ENCODE measurements around the gene ODAD2. TPM values are rescaled to one million over a fixed set of nuclear protein-coding genes. Genes with fewer than 3 reads are reported as not detected.

The ODAD2 gene
- total RNA-seq, 2 donors from 2014 or later: 0.66 TPM; not detected in 1

GRCh38 chr10:27815846-27816245 lies 183.0 kb downstream of the ODAD2 start:
- TF ChIP-seq CTCF (IDR thresholded peaks at IDR 0.05) (no peak), POLR2A (IDR thresholded peaks at IDR 0.05) (no peak)
- no peaks in the 10 kb centered on the region for H3K9me3 ChIP-seq
- H3K36me3 ChIP-seq (replicated peaks in 1 of 2; ENCODE audit: insufficient read depth in 1 of 2, low read depth in 2 of 2): no peaks in the 10 kb centered on the region
- no peak for DNase-seq
- no peaks in the 10 kb centered on the region for H3K27me3 ChIP-seq
- intact Hi-C loops (cut with DNase I): no loop called here
- WGBS, 2 donors: 76 to 89% methylated on average over 2 of the region's 2 CpGs
- no peak for ATAC-seq
- H3K4me3 ChIP-seq: no peak overlapping the region
- peaks cover 12% of the 10 kb centered on the region for H3K4me1 ChIP-seq
- H3K27ac ChIP-seq: no peak overlapping the region

- Histone ChIP-seq H3K4me3 (no peak overlapping the region), H3K36me3 (replicated peaks in 1 of 2; ENCODE audit: insufficient read depth in 1 of 2, low read depth in 2 of 2) (no peaks in the 10 kb centered on the region), H3K9me3 (no peaks in the 10 kb centered on the region), H3K27ac (no peak overlapping the region), H3K27me3 (no peaks in the 10 kb centered on the region), H3K4me1 (peaks cover 7% of the 10 kb centered on the region)
- DNase-seq: no peak
- 53 to 62% methylated on average over 3 of the region's 3 CpGs for WGBS, 2 donors
- intact Hi-C loops (cut with DNase I): no loop called here
- TF ChIP-seq CTCF (IDR thresholded peaks at IDR 0.05): no peak
- TF ChIP-seq POLR2A (IDR thresholded peaks at IDR 0.05): no peak
- ATAC-seq: no peak
Measured at GRCh38 chr10:27815261-27815660, 183.6 kb downstream of the ODAD2 start.

GRCh38 chr10:27805180-27805579 lies 193.7 kb downstream of the ODAD2 start:
- Histone ChIP-seq H3K36me3 (replicated peaks in 1 of 2; ENCODE audit: insufficient read depth in 1 of 2, low read depth in 2 of 2) (no peaks in the 10 kb centered on the region), H3K9me3 (no peaks in the 10 kb centered on the region), H3K4me3 (no peak overlapping the region), H3K27ac (no peak overlapping the region), H3K4me1 (no peaks in the 10 kb centered on the region), H3K27me3 (no peaks in the 10 kb centered on the region)
- DNase-seq (no peak), ATAC-seq (no peak)
- TF ChIP-seq POLR2A (IDR thresholded peaks at IDR 0.05): no peak
- no peak for TF ChIP-seq CTCF (IDR thresholded peaks at IDR 0.05)
- WGBS, 2 donors: 58 to 74% methylated on average over 4 of the region's 4 CpGs
- intact Hi-C loops (cut with DNase I): no loop called here

GRCh38 chr10:27804136-27804535 lies 194.7 kb downstream of the ODAD2 start:
- TF ChIP-seq POLR2A (IDR thresholded peaks at IDR 0.05) (no peak), CTCF (IDR thresholded peaks at IDR 0.05) (no peak)
- no peak for DNase-seq
- H3K36me3 ChIP-seq (replicated peaks in 1 of 2; ENCODE audit: insufficient read depth in 1 of 2, low read depth in 2 of 2): no peaks in the 10 kb centered on the region
- H3K27ac ChIP-seq: no peak overlapping the region
- WGBS, 2 donors: 59 to 62% methylated on average over 7 of the region's 7 CpGs
- H3K4me3 ChIP-seq: no peak overlapping the region
- H3K4me1 ChIP-seq: no peaks in the 10 kb centered on the region
- H3K9me3 ChIP-seq: no peaks in the 10 kb centered on the region
- H3K27me3 ChIP-seq: no peaks in the 10 kb centered on the region
- intact Hi-C loops (cut with DNase I): no loop called here
- no peak for ATAC-seq

GRCh38 chr10:27801171-27801785 lies 197.6 kb downstream of the ODAD2 start:
- no peak for ATAC-seq
- H3K36me3 ChIP-seq (replicated peaks in 1 of 2; ENCODE audit: insufficient read depth in 1 of 2, low read depth in 2 of 2): no peaks in the 10 kb centered on the region
- no peak overlapping the region for H3K27ac ChIP-seq
- H3K4me1 ChIP-seq: no peaks in the 10 kb centered on the region
- H3K9me3 ChIP-seq: no peaks in the 10 kb centered on the region
- no peak overlapping the region for H3K4me3 ChIP-seq
- intact Hi-C loops (cut with DNase I): no loop called here
- TF ChIP-seq POLR2A (IDR thresholded peaks at IDR 0.05) (no peak), CTCF (IDR thresholded peaks at IDR 0.05) (no peak)
- no peak for DNase-seq
- H3K27me3 ChIP-seq: no peaks in the 10 kb centered on the region
- 72 to 89% methylated on average over 3 of the region's 3 CpGs for WGBS, 2 donors

Data from body of pancreas (tissue), 4 donors.